Endodermal cell (in vitro differentiated cells): Measurements from ENCODE around the gene MAP3K2. TPM values are rescaled to one million over a fixed set of nuclear protein-coding genes. Genes with fewer than 3 reads are reported as not detected.
A peak's percentile ranks its signal among the peaks of the same experiment; 100 is the strongest.

Experiments
- DNase-seq: peaks from one replicate; pipeline ENCODE4 v3.0.0-alpha.2; 2017
- H3K27ac ChIP-seq: 2 replicates; pipeline ENCODE4 v1.5.1; 2013; ENCODE audit warnings: mild to moderate bottlenecking, low read depth, low read length, moderate library complexity
- H3K27me3 ChIP-seq: 2 replicates; pipeline ENCODE4 v1.6.1; 2013; ENCODE audit warnings: mild to moderate bottlenecking, low read length, moderate library complexity; ENCODE audit not compliant: insufficient read depth, control insufficient read depth, poor library complexity, severe bottlenecking
- H3K36me3 ChIP-seq: 2 replicates; pipeline ENCODE4 v1.7.0; 2013; ENCODE audit warnings: mild to moderate bottlenecking, low read length, moderate library complexity; ENCODE audit not compliant: control insufficient read depth, insufficient read depth
- H3K4me1 ChIP-seq: one replicate; pipeline ENCODE4 v1.7.0; 2013; ENCODE audit warnings: low read length; ENCODE audit not compliant: control insufficient read depth, insufficient read depth
- H3K4me3 ChIP-seq: 2 replicates; pipeline ENCODE4 v1.5.1; 2013; ENCODE audit warnings: mild to moderate bottlenecking, low read length, moderate library complexity
- H3K9ac ChIP-seq: 2 replicates; pipeline ENCODE4 v1.6.1; 2013; ENCODE audit warnings: mild to moderate bottlenecking, low read length, moderate library complexity; ENCODE audit not compliant: poor library complexity, severe bottlenecking; ENCODE audit errors: extremely low read depth
- H3K9me3 ChIP-seq: 2 replicates; pipeline ENCODE4 v1.6.1; 2013; ENCODE audit warnings: mild to moderate bottlenecking, low read length, moderate library complexity; ENCODE audit not compliant: control insufficient read depth
- H3K27ac Mint-ChIP-seq: 2 replicates; pipeline ENCODE4 v1.8.0; 2020; ENCODE audit warnings: mixed read lengths
- H3K27me3 Mint-ChIP-seq: 2 replicates; pipeline ENCODE4 v1.8.0; 2021; ENCODE audit warnings: mild to moderate bottlenecking, mixed read lengths; ENCODE audit not compliant: insufficient read depth
- H3K36me3 Mint-ChIP-seq: 2 replicates; pipeline ENCODE4 v1.8.0; 2020; ENCODE audit warnings: low read depth, mixed read lengths
- H3K4me1 Mint-ChIP-seq: 2 replicates; pipeline ENCODE4 v1.8.0; 2020; ENCODE audit warnings: mixed read lengths
- H3K4me3 Mint-ChIP-seq: 2 replicates; pipeline ENCODE4 v1.8.0; 2020; ENCODE audit warnings: mild to moderate bottlenecking, moderate library complexity, mixed read lengths
- H3K9me3 Mint-ChIP-seq: 2 replicates; pipeline ENCODE4 v1.8.0; 2020; ENCODE audit warnings: mild to moderate bottlenecking, mixed read lengths
- WGBS, 2 experiments: methylation state at CpG; one replicate each; pipeline versions ENCODE4 v1.1.5 to v1.1.7; 2013; ENCODE audit warnings: missing lambda C conversion rate in 2 of 2, mixed read lengths in 1 of 2; ENCODE audit not compliant: insufficient coverage in 1 of 2, insufficient read length in 1 of 2; 5-methylcytosine and 5-hydroxymethylcytosine counted together
- total RNA-seq, 2 donors: library from RNA; stranded (reverse); fragmentation: NEBNext Ultra II Directional in 1 of 2; extraction: Animal tissue kit (Norgen Biotek cat#: 25700) in 1 of 2; gene quantifications; 2 replicates in 1 of 2; 3 replicates in 1 of 2; pipeline ENCODE4 v1.2.1, GENCODE V29; 2021
- TF ChIP-seq, protein P1 (sequence below): fragments of 200-600 bp; sonication (generic); conservative IDR thresholded peaks from 2 replicates; pipeline ENCODE4 v1.5.0; 2021; ENCODE audit warnings: antibody characterized with exemption, mild to moderate bottlenecking

Gene MAP3K2
- total RNA-seq, 2 donors from 2014 or later: 27.9 to 31.6 TPM

DNA sequence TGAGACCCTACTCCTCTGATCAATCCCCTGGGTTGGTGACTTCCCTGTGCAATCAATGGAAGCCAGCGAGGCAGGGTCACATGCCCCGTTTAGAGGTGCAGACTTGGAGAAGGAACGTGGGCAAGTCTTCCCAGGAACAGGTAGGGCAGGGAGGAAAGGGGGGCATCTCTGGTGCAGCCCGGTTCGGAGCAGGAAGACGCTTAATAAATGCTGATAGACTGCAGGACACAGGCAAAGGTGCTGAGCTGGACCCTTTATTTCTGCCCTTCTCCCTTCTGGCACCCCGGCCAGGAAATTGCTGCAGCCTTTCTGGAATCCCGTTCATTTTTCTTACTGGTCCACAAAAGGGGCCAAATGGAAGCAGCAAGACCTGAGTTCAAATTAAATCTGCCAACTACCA is 29.6 kb upstream of the MAP3K2 start:
- Mint-ChIP-seq H3K4me1 (peaks cover 14% of the 10 kb centered on the region), H3K36me3 (no peaks in the 10 kb centered on the region), H3K4me3 (no peak overlapping the region), H3K9me3 (peaks cover 7% of the 10 kb centered on the region), H3K27ac (no peak overlapping the region), H3K27me3 (peaks cover 66% of the 10 kb centered on the region)
- H3K27me3 ChIP-seq: peaks cover 37% of the 10 kb centered on the region
- TF ChIP-seq, protein P1, sequence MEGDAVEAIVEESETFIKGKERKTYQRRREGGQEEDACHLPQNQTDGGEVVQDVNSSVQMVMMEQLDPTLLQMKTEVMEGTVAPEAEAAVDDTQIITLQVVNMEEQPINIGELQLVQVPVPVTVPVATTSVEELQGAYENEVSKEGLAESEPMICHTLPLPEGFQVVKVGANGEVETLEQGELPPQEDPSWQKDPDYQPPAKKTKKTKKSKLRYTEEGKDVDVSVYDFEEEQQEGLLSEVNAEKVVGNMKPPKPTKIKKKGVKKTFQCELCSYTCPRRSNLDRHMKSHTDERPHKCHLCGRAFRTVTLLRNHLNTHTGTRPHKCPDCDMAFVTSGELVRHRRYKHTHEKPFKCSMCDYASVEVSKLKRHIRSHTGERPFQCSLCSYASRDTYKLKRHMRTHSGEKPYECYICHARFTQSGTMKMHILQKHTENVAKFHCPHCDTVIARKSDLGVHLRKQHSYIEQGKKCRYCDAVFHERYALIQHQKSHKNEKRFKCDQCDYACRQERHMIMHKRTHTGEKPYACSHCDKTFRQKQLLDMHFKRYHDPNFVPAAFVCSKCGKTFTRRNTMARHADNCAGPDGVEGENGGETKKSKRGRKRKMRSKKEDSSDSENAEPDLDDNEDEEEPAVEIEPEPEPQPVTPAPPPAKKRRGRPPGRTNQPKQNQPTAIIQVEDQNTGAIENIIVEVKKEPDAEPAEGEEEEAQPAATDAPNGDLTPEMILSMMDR: no peak
- no peak overlapping the region for H3K9ac ChIP-seq
- H3K4me3 ChIP-seq: no peak overlapping the region
- H3K9me3 ChIP-seq: peaks cover 9% of the 10 kb centered on the region
- no peak overlapping the region for H3K27ac ChIP-seq
- WGBS, 2 experiments: 89% methylated on average over 7 to 8 of the region's 8 CpGs
- peaks cover 4% of the 10 kb centered on the region for H3K4me1 ChIP-seq
- H3K36me3 ChIP-seq: no peaks in the 10 kb centered on the region
- no peak for DNase-seq

DNA sequence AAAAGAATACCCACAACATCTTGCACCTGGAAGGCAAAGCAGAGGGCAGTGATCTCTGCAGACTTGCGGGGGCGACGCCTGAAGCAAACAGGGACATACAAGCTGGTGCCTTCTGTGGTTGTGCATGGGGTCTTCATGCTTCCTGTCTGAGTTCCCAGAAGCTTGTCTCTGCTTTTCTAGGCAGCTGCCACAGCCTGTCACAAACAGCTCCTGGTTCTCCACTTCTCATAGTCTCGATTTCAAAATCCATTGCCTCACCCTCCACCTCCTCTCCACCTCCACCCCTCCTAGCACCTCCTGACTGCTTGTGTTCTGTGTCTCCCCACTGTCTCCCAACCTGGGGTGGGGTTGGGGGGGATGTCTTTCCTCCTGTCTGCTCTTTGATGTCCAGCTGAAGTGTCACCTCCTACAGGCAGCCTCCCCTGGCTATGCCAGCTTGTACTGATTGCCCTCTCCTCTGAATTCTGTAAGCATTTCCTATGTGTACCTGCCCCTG is 28.8 kb upstream of the MAP3K2 start:
- Histone ChIP-seq H3K4me1 (peaks cover 4% of the 10 kb centered on the region), H3K27me3 (peaks cover 29% of the 10 kb centered on the region), H3K27ac (no peak overlapping the region), H3K9ac (no peak overlapping the region), H3K4me3 (peak overlapping the region; percentile 76), H3K9me3 (peaks cover 9% of the 10 kb centered on the region), H3K36me3 (no peaks in the 10 kb centered on the region)
- H3K27me3 Mint-ChIP-seq: peaks cover 61% of the 10 kb centered on the region
- no peak overlapping the region for H3K27ac Mint-ChIP-seq
- DNase-seq: no peak
- H3K4me3 Mint-ChIP-seq: peak overlapping the region; percentile 47
- H3K36me3 Mint-ChIP-seq: no peaks in the 10 kb centered on the region
- peaks cover 14% of the 10 kb centered on the region for H3K4me1 Mint-ChIP-seq
- H3K9me3 Mint-ChIP-seq: peaks cover 7% of the 10 kb centered on the region
- WGBS, 2 experiments: 59 to 69% methylated on average over 3 to 4 of the region's 4 CpGs
- TF ChIP-seq, protein P1: no peak

DNA sequence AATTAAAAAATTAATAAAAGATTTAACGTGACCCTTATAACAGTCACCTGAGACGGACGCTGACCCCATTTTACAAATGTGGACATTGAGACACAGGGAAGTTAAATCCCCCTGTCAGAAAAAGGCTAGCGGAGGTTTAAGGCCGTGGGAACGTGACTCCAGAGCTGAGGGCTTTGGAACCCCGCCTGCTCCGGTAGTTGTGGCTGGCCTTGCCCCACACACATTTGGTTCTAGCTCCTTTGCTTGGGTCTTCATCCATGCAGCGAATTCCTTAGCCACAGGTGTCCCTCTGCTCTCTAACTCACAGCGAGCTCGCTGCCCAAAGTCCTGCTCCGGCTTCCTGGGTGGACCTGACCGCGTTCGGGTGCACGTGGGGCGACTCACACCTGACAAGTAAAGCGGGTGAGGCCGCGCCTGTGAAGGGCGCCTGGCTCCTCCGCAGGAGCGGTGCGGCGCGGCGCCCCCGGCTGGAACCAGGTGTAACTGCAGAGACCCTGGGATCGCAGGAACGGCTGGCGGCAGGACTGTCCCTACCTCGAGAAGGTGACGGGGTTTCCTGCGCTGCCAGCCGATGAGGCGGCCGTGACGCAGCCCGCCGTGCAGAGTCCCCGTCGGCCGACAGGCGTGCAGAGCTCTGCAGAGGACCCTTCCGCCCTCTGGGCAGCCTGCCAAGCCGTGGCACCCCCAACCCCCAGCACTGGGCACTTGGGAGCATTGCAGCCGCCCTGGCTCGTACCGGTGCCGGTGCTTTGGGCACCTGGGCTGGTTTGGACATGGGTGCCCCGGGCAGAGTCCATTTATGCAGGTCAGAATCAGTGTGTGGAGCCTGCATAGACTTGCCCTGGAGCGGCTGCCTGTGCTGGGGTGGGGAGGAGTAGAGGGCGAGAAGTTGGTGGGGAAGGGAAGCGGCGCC is 28.1 kb upstream of the MAP3K2 start:
- peak overlapping the region; percentile 76 for H3K4me3 ChIP-seq

More for the DNA sequence above, 28.1 kb upstream of the MAP3K2 start:
- Mint-ChIP-seq H3K4me1 (peaks cover 14% of the 10 kb centered on the region), H3K4me3 (peak overlapping the region; percentile 47), H3K36me3 (no peaks in the 10 kb centered on the region), H3K27ac (no peak overlapping the region), H3K9me3 (peaks cover 7% of the 10 kb centered on the region), H3K27me3 (peaks cover 54% of the 10 kb centered on the region)
- H3K9me3 ChIP-seq: peaks cover 9% of the 10 kb centered on the region
- no peaks in the 10 kb centered on the region for H3K36me3 ChIP-seq
- DNase-seq: peak; percentile 96
- H3K4me1 ChIP-seq: peaks cover 4% of the 10 kb centered on the region
- H3K27me3 ChIP-seq: peaks cover 22% of the 10 kb centered on the region
- 17 to 21% methylated on average over 19 to 55 of the region's 55 CpGs for WGBS, 2 experiments
- H3K27ac ChIP-seq: no peak overlapping the region
- TF ChIP-seq, protein P1: peak; percentile 89
- H3K9ac ChIP-seq: no peak overlapping the region
